Measurements from ENCODE around the gene ZC3H6.

GRCh38 chr2:112255875-112256274 lies 19.5 kb upstream of the ZC3H6 start:
- TF ChIP-seq, protein P1, sequence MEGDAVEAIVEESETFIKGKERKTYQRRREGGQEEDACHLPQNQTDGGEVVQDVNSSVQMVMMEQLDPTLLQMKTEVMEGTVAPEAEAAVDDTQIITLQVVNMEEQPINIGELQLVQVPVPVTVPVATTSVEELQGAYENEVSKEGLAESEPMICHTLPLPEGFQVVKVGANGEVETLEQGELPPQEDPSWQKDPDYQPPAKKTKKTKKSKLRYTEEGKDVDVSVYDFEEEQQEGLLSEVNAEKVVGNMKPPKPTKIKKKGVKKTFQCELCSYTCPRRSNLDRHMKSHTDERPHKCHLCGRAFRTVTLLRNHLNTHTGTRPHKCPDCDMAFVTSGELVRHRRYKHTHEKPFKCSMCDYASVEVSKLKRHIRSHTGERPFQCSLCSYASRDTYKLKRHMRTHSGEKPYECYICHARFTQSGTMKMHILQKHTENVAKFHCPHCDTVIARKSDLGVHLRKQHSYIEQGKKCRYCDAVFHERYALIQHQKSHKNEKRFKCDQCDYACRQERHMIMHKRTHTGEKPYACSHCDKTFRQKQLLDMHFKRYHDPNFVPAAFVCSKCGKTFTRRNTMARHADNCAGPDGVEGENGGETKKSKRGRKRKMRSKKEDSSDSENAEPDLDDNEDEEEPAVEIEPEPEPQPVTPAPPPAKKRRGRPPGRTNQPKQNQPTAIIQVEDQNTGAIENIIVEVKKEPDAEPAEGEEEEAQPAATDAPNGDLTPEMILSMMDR (IDR thresholded peaks at IDR 0.05), result no peak
- TF ChIP-seq POLR2A (IDR thresholded peaks at IDR 0.05), result no peak
